Right lobe of liver (tissue), 6 donors: ENCODE data around the gene DTHD1. TPM values are rescaled to one million over a fixed set of nuclear protein-coding genes. Genes with fewer than 3 reads are reported as not detected.

Source experiments
- ATAC-seq, 4 donors: fragments of 200-7000 bp; cut with Tn5 transposase; one replicate each; pipeline ENCODE4 v1.9.1; 2020; ENCODE audit warnings: mild to moderate bottlenecking in 4 of 4, moderate library complexity in 4 of 4
- DNase-seq, 3 donors: peaks; one replicate each; pipeline ENCODE4 v3.0.0-alpha.2; 2020
- H3K27ac ChIP-seq, 3 donors: fragments of 200-600 bp; one replicate each; pipeline ENCODE4 v1.8.0; 2022
- H3K27me3 ChIP-seq, 2 donors: fragments of 200-600 bp; one replicate each; pipeline ENCODE4 v1.8.0; 2022
- H3K36me3 ChIP-seq, 4 donors: fragments of 200-600 bp; sonication (generic) in 1 of 4; one replicate each; pipeline versions ENCODE4 v1.5.1 to v1.8.0; 2017 to 2022; ENCODE audit warnings: control low read depth in 1 of 4
- H3K4me1 ChIP-seq, 4 donors: fragments of 200-600 bp; sonication (generic) in 1 of 4; one replicate each; pipeline versions ENCODE4 v1.5.1 to v1.8.0; 2017 to 2022; ENCODE audit warnings: control low read depth in 1 of 4
- H3K4me3 ChIP-seq, 3 donors: fragments of 200-600 bp; one replicate each; pipeline ENCODE4 v1.8.0; 2022
- H3K9me3 ChIP-seq, 4 donors: fragments of 200-600 bp; sonication (generic) in 1 of 4; one replicate each; pipeline versions ENCODE4 v1.5.1 to v1.8.0; 2017 to 2022; ENCODE audit warnings: control low read depth in 1 of 4
- CTCF ChIP-seq, 4 donors: fragments of 200-600 bp in 3 of 4; fragments of 450-650 bp in 1 of 4; IDR thresholded peaks; one replicate each; pipeline versions ENCODE4 v1.5.1 to v1.8.0; 2016 to 2022; ENCODE audit warnings: antibody characterized with exemption in 4 of 4, mild to moderate bottlenecking in 2 of 4
- POLR2A ChIP-seq: fragments of 450-650 bp; IDR thresholded peaks from one replicate; pipeline ENCODE4 v1.6.1; 2017; ENCODE audit warnings: antibody characterized with exemption, mild to moderate bottlenecking
- WGBS: methylation state at CpG from one replicate; pipeline ENCODE4 v1.1.6; 2018; ENCODE audit warnings: low coverage, low lambda C conversion rate; ENCODE audit not compliant: insufficient coverage; ENCODE audit errors: missing lambda C conversion rate; 5-methylcytosine and 5-hydroxymethylcytosine counted together
- intact Hi-C, 2 donors: fragments of 100-400 bp; cut with DNase I; formaldehyde crosslinking; loops; one replicate each; pipeline versions ENCODE4 v1.11.2 to v1.14.1; 2022
- total RNA-seq, 6 experiments: library from RNA; depleted of rRNA in 2 of 6; stranded (reverse); fragments of >200 nt in 2 of 6; fragmentation: NEBNext Ultra II Directional in 3 of 6; extraction: Animal tissue kit (Norgen Biotek cat#: 25700) in 3 of 6; gene quantifications; one replicate each; pipeline versions ENCODE4 v1.1.0 to v1.2.4, GENCODE V29; 2016 to 2023
- donor health status: DM: no; HTN: yes; CAD: no.
- donor health status: DM: no; HTN: no; CAD: no.
- donor health status: DM: no; HTN: no; CAD: no.
- donor health status: DM: no; HTN: yes; CAD: no.
- donor health status: DM: no; HTN: yes; CAD: no.

Gene DTHD1
- total RNA-seq, 6 experiments from 2014 or later, result 0.07 to 0.12 (median 0.12) TPM; not detected in 2

GRCh38 chr4:36237366-36238313 is 43.8 kb upstream of the DTHD1 start:
- WGBS, result 57% methylated on average over 3 of the region's 4 CpGs
- intact Hi-C loops, result no loop called here
- Histone ChIP-seq H3K9me3 (no peaks in the 10 kb centered on the region), H3K4me1 (peaks cover 0 to 16% (median 2%) of the 10 kb centered on the region in 4 donors), H3K4me3 (no peak overlapping the region), H3K27me3 (no peaks in the 10 kb centered on the region), H3K27ac (no peak overlapping the region), H3K36me3 (no peaks in the 10 kb centered on the region)
- DNase-seq (no peak), ATAC-seq (no peak)
- TF ChIP-seq CTCF (IDR thresholded peaks at IDR 0.05), result no peak
- TF ChIP-seq POLR2A, result no peak

- intact Hi-C loops, result no loop called here
- peak; percentile 54 to 66 (median 62) for ATAC-seq
Measured at GRCh38 chr4:36241771-36242170, 39.6 kb upstream of the DTHD1 start.

GRCh38 chr4:36242629-36243354 is 38.6 kb upstream of the DTHD1 start:
- Histone ChIP-seq H3K36me3 (no peaks in the 10 kb centered on the region), H3K9me3 (no peaks in the 10 kb centered on the region), H3K4me1 (peaks cover 0 to 19% (median 2%) of the 10 kb centered on the region in 4 donors), H3K27me3 (no peaks in the 10 kb centered on the region), H3K27ac (peak overlapping the region; percentile 88 to 91 (median 89)), H3K4me3 (peak overlapping the region; percentile 64 to 71 (median 67))
- WGBS, result 8% methylated on average over 7 of the region's 7 CpGs
- intact Hi-C loops, result no loop called here
- ATAC-seq (peak in 1 of 4 donors; percentile 12), DNase-seq (no peak)
- TF ChIP-seq CTCF (IDR thresholded peaks at IDR 0.05) (no peak), POLR2A (no peak)

More at GRCh38 chr4:36241771-36242170, 39.6 kb upstream of the DTHD1 start:
- H3K4me3 ChIP-seq, result peak overlapping the region; percentile 64 to 71 (median 67)
- no peaks in the 10 kb centered on the region for H3K36me3 ChIP-seq
- no peak for DNase-seq
- peak overlapping the region; percentile 35 to 89 (median 88) for H3K27ac ChIP-seq
- TF ChIP-seq CTCF (IDR thresholded peaks at IDR 0.05) (no peak), POLR2A (no peak)
- H3K27me3 ChIP-seq, result no peaks in the 10 kb centered on the region
- H3K4me1 ChIP-seq, result peaks cover 0 to 19% (median 2%) of the 10 kb centered on the region in 4 donors
- WGBS, result 3% methylated on average over 2 of the region's 2 CpGs
- no peaks in the 10 kb centered on the region for H3K9me3 ChIP-seq

GRCh38 chr4:36243355-36244256 is 37.8 kb upstream of the DTHD1 start:
- peak overlapping the region; percentile 64 to 71 (median 67) for H3K4me3 ChIP-seq
- TF ChIP-seq CTCF (IDR thresholded peaks at IDR 0.05) (no peak), POLR2A (no peak)
- H3K9me3 ChIP-seq, result no peaks in the 10 kb centered on the region
- H3K27me3 ChIP-seq, result no peaks in the 10 kb centered on the region
- H3K4me1 ChIP-seq, result peaks cover 0 to 19% (median 2%) of the 10 kb centered on the region in 4 donors
- WGBS, result under 1% methylated on average over 6 of the region's 38 CpGs
- peak overlapping the region; percentile 88 to 91 (median 89) for H3K27ac ChIP-seq
- DNase-seq (peak in 2 of 3 donors; percentile 70 to 73), ATAC-seq (peak; percentile 52 to 66 (median 58))
- H3K36me3 ChIP-seq, result no peaks in the 10 kb centered on the region
- intact Hi-C loops, result no loop called here
